Stomach (tissue), 4 donors: Measurements from ENCODE around the gene UBE2N.

Experiments
- POLR2A ChIP-seq, 4 donors: fragments of 450-650 bp; IDR thresholded peaks; one replicate each; pipeline ENCODE4 v1.6.1; 2016; ENCODE audit warnings: antibody characterized with exemption in 4 of 4, control low read depth in 2 of 4, mild to moderate bottlenecking in 1 of 4, moderate library complexity in 1 of 4
- TF ChIP-seq, protein P1 (sequence below), 7 experiments: fragments of 450-650 bp in 4 of 7; fragments of 200-600 bp in 3 of 7; sonication (generic) in 3 of 7; IDR thresholded peaks; one replicate each; pipeline ENCODE4 v1.5.1; 2016 to 2019; ENCODE audit warnings: antibody characterized with exemption in 7 of 7, control low read depth in 2 of 7, mild to moderate bottlenecking in 1 of 7

DNA sequence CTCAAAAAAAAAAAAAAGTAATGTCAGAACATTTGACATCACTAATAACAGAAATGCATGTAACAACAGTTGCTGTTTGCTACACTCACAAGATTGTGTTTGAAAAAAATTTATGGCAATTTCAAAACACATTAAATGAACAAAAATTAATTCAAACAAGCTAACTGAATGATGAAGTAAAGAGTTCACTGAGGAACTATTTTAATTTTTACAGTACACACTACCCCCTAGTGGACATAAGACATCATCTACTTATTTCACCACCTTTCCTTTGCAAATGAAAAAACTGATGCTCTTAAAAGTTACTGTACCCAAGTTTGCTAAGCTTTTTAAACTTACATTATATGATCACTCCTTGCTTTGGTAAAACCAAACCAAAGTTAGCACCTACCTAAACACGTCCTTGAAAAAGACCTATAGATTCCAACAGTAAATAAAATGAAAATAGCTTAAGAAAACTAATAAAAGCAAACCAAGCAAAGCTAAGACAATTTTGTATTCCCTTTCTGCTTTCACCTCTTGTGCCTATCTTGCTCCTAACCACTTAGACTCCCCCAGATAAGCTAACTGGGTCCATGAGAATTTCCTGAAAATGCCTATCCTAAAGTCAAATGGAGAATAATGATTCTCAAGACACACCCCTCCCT is 22.2 kb downstream of the UBE2N start:
- TF ChIP-seq POLR2A (IDR thresholded peaks at IDR 0.05), result no peak
- TF ChIP-seq, protein P1, sequence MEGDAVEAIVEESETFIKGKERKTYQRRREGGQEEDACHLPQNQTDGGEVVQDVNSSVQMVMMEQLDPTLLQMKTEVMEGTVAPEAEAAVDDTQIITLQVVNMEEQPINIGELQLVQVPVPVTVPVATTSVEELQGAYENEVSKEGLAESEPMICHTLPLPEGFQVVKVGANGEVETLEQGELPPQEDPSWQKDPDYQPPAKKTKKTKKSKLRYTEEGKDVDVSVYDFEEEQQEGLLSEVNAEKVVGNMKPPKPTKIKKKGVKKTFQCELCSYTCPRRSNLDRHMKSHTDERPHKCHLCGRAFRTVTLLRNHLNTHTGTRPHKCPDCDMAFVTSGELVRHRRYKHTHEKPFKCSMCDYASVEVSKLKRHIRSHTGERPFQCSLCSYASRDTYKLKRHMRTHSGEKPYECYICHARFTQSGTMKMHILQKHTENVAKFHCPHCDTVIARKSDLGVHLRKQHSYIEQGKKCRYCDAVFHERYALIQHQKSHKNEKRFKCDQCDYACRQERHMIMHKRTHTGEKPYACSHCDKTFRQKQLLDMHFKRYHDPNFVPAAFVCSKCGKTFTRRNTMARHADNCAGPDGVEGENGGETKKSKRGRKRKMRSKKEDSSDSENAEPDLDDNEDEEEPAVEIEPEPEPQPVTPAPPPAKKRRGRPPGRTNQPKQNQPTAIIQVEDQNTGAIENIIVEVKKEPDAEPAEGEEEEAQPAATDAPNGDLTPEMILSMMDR (IDR thresholded peaks at IDR 0.05), result peak in 5 of 7 experiments; percentile 34 to 69 (median 67)
